SK-N-SH treated with all-trans-retinoic acid at 6 μM for 48 hours (cell line): Measurements from ENCODE around the gene ESPL1.

Experiments
- ATAC-seq: fragments of 200-7000 bp; cut with Tn5 transposase; 3 replicates; pipeline ENCODE4 v1.9.1; 2020; ENCODE audit warnings: mild to moderate bottlenecking, moderate library complexity
- ARNTL ChIP-seq: fragments of 450-650 bp; formaldehyde crosslinking; IDR thresholded peaks from 2 replicates; pipeline ENCODE4 v1.5.0; 2020; ENCODE audit warnings: low read depth, mild to moderate bottlenecking, moderate library complexity, borderline replicate concordance
- BACH2 ChIP-seq: fragments of 250-450 bp; sonication (Bioruptor Pico); IDR thresholded peaks from 2 replicates; pipeline ENCODE4 v1.9.0; 2021; ENCODE audit warnings: mild to moderate bottlenecking, borderline replicate concordance
- CSDC2 ChIP-seq: fragments of 250-450 bp; sonication (Bioruptor Pico); IDR thresholded peaks from 2 replicates; pipeline ENCODE4 v1.5.0; 2020; ENCODE audit warnings: mild to moderate bottlenecking, moderate library complexity
- ESRRG ChIP-seq: fragments of 250-450 bp; sonication (Bioruptor Pico); IDR thresholded peaks from 2 replicates; pipeline ENCODE4 v1.6.1; 2021; ENCODE audit warnings: mild to moderate bottlenecking
- GLIS3 ChIP-seq: fragments of 250-450 bp; sonication (Bioruptor Pico); IDR thresholded peaks from 2 replicates; pipeline ENCODE4 v1.5.0; 2020; ENCODE audit warnings: mild to moderate bottlenecking, moderate library complexity
- ISL1 ChIP-seq: fragments of 250-450 bp; sonication (Bioruptor Pico); IDR thresholded peaks from 2 replicates; pipeline ENCODE4 v2.1.2; 2022; ENCODE audit warnings: mild to moderate bottlenecking, moderate library complexity
- OSR1 ChIP-seq: fragments of 250-450 bp; sonication (Bioruptor Pico); IDR thresholded peaks from 2 replicates; pipeline ENCODE4 v1.8.0; 2022; ENCODE audit warnings: moderate library complexity, mild to moderate bottlenecking, inconsistent platforms
- PPARA ChIP-seq: fragments of 250-450 bp; sonication (Bioruptor Pico); IDR thresholded peaks from 2 replicates; pipeline ENCODE4 v1.5.0; 2020; ENCODE audit warnings: mild to moderate bottlenecking, borderline replicate concordance
- RARB ChIP-seq: fragments of 250-450 bp; sonication (Bioruptor Pico); IDR thresholded peaks from 2 replicates; pipeline ENCODE4 v1.8.0; 2021; ENCODE audit warnings: mild to moderate bottlenecking, moderate library complexity
- SNAI2 ChIP-seq: fragments of 250-450 bp; sonication (Bioruptor Pico); IDR thresholded peaks from 2 replicates; pipeline ENCODE4 v1.5.0; 2020; ENCODE audit warnings: mild to moderate bottlenecking, moderate library complexity
- TCF4 ChIP-seq: fragments of 250-450 bp; sonication (Bioruptor Pico); IDR thresholded peaks from 2 replicates; pipeline ENCODE4 v1.8.0; 2021; ENCODE audit warnings: mild to moderate bottlenecking, moderate library complexity, borderline replicate concordance
- TOX ChIP-seq: fragments of 250-450 bp; sonication (Bioruptor Pico); IDR thresholded peaks from 2 replicates; pipeline ENCODE4 v1.8.0; 2021; ENCODE audit warnings: mild to moderate bottlenecking, moderate library complexity, borderline replicate concordance
- ZC3H10 ChIP-seq: fragments of 250-450 bp; sonication (Bioruptor Pico); IDR thresholded peaks from 2 replicates; pipeline ENCODE4 v1.5.1; 2021; ENCODE audit warnings: mild to moderate bottlenecking, moderate library complexity
- ZFP3 ChIP-seq: fragments of 250-450 bp; sonication (Bioruptor Pico); IDR thresholded peaks from 2 replicates; pipeline ENCODE4 v1.5.0; 2020; ENCODE audit warnings: mild to moderate bottlenecking, moderate library complexity
- ZFP30 ChIP-seq: fragments of 450-650 bp; formaldehyde crosslinking; IDR thresholded peaks from 2 replicates; pipeline ENCODE4 v1.5.0; 2022; ENCODE audit warnings: mild to moderate bottlenecking, moderate library complexity
- ZNF565 ChIP-seq: fragments of 450-650 bp; formaldehyde crosslinking; conservative IDR thresholded peaks from 2 replicates; pipeline ENCODE4 v1.5.0; 2020; ENCODE audit warnings: low read depth, mild to moderate bottlenecking, moderate library complexity
- ZNF70 ChIP-seq: fragments of 450-650 bp; formaldehyde crosslinking; IDR thresholded peaks from 2 replicates; pipeline ENCODE4 v1.5.0; 2020; ENCODE audit warnings: mild to moderate bottlenecking, moderate library complexity
- ZNF8 ChIP-seq: fragments of 450-650 bp; formaldehyde crosslinking; IDR thresholded peaks from 2 replicates; pipeline ENCODE4 v1.5.0; 2020; ENCODE audit warnings: mild to moderate bottlenecking, moderate library complexity
- TF ChIP-seq, protein P1 (sequence below): fragments of 250-450 bp; sonication (Bioruptor Pico); IDR thresholded peaks from 2 replicates; pipeline ENCODE4 v1.5.0; 2020; ENCODE audit warnings: mild to moderate bottlenecking, moderate library complexity
- TF ChIP-seq, protein P2 (sequence below): fragments of 250-450 bp; sonication (Bioruptor Pico); IDR thresholded peaks from 2 replicates; pipeline ENCODE4 v1.8.0; 2021; ENCODE audit warnings: low read depth, mild to moderate bottlenecking, moderate library complexity, borderline replicate concordance
- TF ChIP-seq, protein P3 (sequence below): fragments of 250-450 bp; sonication (Bioruptor Pico); IDR thresholded peaks from 2 replicates; pipeline ENCODE4 v1.5.1; 2020; ENCODE audit warnings: low read depth, mild to moderate bottlenecking, moderate library complexity
- TF ChIP-seq, protein P4 (sequence below): fragments of 250-450 bp; sonication (Bioruptor Pico); IDR thresholded peaks from 2 replicates; pipeline ENCODE4 v1.8.0; 2020; ENCODE audit warnings: mild to moderate bottlenecking, moderate library complexity, borderline replicate concordance

ESPL1 gene

DNA sequence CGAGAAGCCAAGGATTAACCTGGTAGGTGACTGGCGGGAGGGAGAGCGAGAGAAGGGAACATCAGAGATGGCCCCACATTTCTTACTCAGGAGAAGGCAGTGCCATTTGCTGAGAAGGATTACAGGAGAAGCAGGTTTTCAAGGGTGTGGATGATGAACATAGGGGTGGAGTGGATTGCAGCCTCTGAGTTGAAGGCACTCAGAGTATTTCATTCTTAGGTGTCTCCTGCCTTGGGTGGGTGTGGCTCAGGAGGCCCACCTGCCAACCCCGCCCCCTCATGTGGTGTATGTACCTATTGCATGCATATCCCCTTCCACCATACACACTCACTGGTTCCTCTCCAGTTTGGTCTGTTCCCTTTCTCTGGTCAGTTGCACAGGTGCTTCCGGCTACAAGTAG lies 6.3 kb downstream of the ESPL1 start:
- ATAC-seq, result no peak
- TF ChIP-seq ISL1 (CRISPR knock-in tag), result no peak
- TF ChIP-seq SNAI2 (CRISPR knock-in tag), result no peak
- no peak for TF ChIP-seq ZFP3 (CRISPR knock-in tag)
- no peak for TF ChIP-seq TOX
- TF ChIP-seq, protein P1, sequence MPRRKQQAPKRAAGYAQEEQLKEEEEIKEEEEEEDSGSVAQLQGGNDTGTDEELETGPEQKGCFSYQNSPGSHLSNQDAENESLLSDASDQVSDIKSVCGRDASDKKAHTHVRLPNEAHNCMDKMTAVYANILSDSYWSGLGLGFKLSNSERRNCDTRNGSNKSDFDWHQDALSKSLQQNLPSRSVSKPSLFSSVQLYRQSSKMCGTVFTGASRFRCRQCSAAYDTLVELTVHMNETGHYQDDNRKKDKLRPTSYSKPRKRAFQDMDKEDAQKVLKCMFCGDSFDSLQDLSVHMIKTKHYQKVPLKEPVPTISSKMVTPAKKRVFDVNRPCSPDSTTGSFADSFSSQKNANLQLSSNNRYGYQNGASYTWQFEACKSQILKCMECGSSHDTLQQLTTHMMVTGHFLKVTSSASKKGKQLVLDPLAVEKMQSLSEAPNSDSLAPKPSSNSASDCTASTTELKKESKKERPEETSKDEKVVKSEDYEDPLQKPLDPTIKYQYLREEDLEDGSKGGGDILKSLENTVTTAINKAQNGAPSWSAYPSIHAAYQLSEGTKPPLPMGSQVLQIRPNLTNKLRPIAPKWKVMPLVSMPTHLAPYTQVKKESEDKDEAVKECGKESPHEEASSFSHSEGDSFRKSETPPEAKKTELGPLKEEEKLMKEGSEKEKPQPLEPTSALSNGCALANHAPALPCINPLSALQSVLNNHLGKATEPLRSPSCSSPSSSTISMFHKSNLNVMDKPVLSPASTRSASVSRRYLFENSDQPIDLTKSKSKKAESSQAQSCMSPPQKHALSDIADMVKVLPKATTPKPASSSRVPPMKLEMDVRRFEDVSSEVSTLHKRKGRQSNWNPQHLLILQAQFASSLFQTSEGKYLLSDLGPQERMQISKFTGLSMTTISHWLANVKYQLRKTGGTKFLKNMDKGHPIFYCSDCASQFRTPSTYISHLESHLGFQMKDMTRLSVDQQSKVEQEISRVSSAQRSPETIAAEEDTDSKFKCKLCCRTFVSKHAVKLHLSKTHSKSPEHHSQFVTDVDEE, result no peak
- TF ChIP-seq, all 23 proteins: peak for 0

DNA sequence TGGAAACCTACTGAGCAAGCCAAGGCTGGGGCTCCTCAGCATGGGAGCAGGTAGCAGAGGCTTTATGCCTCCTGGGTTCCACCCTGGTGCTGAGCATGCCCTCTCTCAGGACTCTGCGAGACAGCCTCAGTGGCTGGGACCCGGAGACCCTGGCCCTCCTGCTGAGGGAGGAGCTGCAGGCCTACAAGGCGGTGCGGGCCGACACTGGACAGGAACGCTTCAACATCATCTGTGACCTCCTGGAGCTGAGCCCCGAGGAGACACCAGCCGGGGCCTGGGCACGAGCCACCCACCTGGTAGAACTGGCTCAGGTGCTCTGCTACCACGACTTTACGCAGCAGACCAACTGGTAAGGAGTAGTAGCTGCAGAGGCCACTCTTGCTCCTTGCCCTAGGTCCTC lies 8.4 kb downstream of the ESPL1 start:
- no peak for ATAC-seq
- TF ChIP-seq OSR1 (CRISPR knock-in tag) (no peak), BACH2 (CRISPR knock-in tag) (no peak), RARB (no peak), ZNF565 (CRISPR knock-in tag) (no peak), ARNTL (CRISPR knock-in tag) (no peak), CSDC2 (CRISPR knock-in tag) (no peak), ESRRG (CRISPR knock-in tag) (no peak), SNAI2 (CRISPR knock-in tag) (no peak), ZNF70 (CRISPR knock-in tag) (no peak), GLIS3 (no peak)
- TF ChIP-seq, protein P2, sequence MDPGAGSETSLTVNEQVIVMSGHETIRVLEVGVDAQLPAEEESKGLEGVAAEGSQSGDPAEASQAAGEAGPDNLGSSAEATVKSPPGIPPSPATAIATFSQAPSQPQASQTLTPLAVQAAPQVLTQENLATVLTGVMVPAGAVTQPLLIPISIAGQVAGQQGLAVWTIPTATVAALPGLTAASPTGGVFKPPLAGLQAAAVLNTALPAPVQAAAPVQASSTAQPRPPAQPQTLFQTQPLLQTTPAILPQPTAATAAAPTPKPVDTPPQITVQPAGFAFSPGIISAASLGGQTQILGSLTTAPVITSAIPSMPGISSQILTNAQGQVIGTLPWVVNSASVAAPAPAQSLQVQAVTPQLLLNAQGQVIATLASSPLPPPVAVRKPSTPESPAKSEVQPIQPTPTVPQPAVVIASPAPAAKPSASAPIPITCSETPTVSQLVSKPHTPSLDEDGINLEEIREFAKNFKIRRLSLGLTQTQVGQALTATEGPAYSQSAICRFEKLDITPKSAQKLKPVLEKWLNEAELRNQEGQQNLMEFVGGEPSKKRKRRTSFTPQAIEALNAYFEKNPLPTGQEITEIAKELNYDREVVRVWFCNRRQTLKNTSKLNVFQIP, result no peak

DNA sequence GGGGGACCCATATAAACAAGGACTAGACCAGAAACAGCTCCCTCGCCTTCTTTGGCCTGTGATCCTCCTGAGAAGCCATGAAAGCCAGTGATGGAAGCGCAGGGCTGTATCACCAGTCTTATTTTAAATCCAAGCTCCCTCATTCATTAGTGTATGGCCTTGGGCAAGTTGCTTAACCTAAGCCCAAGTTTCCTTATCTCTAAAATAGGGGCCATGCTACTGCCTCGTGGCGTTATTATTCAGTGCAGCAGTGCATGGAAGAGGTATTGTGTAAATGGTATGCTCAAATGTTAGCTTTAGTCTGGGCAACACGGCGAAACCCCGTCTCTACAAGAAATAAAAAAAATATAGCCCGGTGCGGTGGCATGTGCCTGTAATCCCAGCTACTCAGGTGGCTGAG lies 9.9 kb downstream of the ESPL1 start:
- no peak for TF ChIP-seq RARB
- no peak for TF ChIP-seq ZC3H10 (CRISPR knock-in tag)
- no peak for TF ChIP-seq ZFP3 (CRISPR knock-in tag)
- TF ChIP-seq, protein P3, sequence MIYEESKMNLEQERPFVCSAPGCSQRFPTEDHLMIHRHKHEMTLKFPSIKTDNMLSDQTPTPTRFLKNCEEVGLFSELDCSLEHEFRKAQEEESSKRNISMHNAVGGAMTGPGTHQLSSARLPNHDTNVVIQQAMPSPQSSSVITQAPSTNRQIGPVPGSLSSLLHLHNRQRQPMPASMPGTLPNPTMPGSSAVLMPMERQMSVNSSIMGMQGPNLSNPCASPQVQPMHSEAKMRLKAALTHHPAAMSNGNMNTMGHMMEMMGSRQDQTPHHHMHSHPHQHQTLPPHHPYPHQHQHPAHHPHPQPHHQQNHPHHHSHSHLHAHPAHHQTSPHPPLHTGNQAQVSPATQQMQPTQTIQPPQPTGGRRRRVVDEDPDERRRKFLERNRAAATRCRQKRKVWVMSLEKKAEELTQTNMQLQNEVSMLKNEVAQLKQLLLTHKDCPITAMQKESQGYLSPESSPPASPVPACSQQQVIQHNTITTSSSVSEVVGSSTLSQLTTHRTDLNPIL, result no peak
- TF ChIP-seq TCF4, result no peak
- TF ChIP-seq BACH2 (CRISPR knock-in tag), result no peak
- no peak for TF ChIP-seq ESRRG (CRISPR knock-in tag)
- no peak for TF ChIP-seq ISL1 (CRISPR knock-in tag)
- TF ChIP-seq ZNF565 (CRISPR knock-in tag), result no peak
- no peak for TF ChIP-seq SNAI2 (CRISPR knock-in tag)
- TF ChIP-seq TOX, result no peak
- TF ChIP-seq ZFP30 (CRISPR knock-in tag), result no peak
- no peak for TF ChIP-seq OSR1 (CRISPR knock-in tag)
- TF ChIP-seq CSDC2 (CRISPR knock-in tag), result no peak
- TF ChIP-seq PPARA, result no peak
- TF ChIP-seq, all 23 proteins: peak for 0
- no peak for ATAC-seq

DNA sequence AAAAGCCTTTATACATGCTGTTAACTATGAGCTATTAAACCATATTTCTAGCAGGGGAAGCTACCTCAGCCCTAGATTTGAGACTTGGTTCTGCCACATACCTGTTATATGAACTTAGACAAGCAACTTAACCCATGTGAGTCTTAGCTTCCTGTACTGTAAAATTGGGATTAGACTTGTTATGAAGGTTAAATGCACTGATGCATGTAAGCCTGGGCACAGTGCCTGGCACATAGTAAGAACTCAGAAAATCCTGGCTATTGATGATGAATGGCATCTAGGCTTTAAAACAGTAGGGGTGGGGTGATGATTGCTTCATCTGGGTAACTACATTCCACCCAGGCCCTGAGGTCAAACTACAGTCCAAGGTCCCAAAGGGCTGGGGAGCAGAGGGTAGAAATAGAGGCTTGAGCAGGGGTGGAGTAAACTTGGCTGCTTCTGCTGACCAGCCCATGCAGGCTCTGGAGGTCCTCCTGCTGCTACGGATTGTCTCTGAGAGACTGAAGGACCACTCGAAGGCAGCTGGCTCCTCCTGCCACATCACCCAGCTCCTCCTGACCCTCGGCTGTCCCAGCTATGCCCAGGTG lies 11.3 kb downstream of the ESPL1 start:
- TF ChIP-seq ZNF70 (CRISPR knock-in tag) (no peak), RARB (no peak), BACH2 (CRISPR knock-in tag) (no peak), OSR1 (CRISPR knock-in tag) (no peak), ZFP30 (CRISPR knock-in tag) (no peak), TOX (no peak), TCF4 (no peak), CSDC2 (CRISPR knock-in tag) (no peak), ARNTL (CRISPR knock-in tag) (no peak), ZFP3 (CRISPR knock-in tag) (no peak), ISL1 (CRISPR knock-in tag) (no peak), ZNF8 (no peak), PPARA (no peak)
- TF ChIP-seq, protein P4, sequence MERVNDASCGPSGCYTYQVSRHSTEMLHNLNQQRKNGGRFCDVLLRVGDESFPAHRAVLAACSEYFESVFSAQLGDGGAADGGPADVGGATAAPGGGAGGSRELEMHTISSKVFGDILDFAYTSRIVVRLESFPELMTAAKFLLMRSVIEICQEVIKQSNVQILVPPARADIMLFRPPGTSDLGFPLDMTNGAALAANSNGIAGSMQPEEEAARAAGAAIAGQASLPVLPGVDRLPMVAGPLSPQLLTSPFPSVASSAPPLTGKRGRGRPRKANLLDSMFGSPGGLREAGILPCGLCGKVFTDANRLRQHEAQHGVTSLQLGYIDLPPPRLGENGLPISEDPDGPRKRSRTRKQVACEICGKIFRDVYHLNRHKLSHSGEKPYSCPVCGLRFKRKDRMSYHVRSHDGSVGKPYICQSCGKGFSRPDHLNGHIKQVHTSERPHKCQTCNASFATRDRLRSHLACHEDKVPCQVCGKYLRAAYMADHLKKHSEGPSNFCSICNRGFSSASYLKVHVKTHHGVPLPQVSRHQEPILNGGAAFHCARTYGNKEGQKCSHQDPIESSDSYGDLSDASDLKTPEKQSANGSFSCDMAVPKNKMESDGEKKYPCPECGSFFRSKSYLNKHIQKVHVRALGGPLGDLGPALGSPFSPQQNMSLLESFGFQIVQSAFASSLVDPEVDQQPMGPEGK (CRISPR knock-in tag), result no peak
- TF ChIP-seq, protein P3, result no peak
- ATAC-seq, result no peak
